Upper lobe of right lung (tissue), 1 donor: ENCODE data around the gene CALB2. TPM values are rescaled to one million over a fixed set of nuclear protein-coding genes. Genes with fewer than 3 reads are reported as not detected.

Experiments used
- ATAC-seq: fragments of 200-7000 bp; cut with Tn5 transposase; one replicate; pipeline ENCODE4 v1.9.1; 2020; ENCODE audit warnings: mild to moderate bottlenecking, moderate library complexity
- DNase-seq: peaks from one replicate; pipeline ENCODE4 v3.0.0-alpha.2; 2020
- H3K27ac ChIP-seq: fragments of 200-600 bp; one replicate; pipeline ENCODE4 v1.8.0; 2022
- H3K27me3 ChIP-seq: fragments of 200-600 bp; one replicate; pipeline ENCODE4 v1.8.0; 2022; ENCODE audit warnings: mild to moderate bottlenecking
- H3K36me3 ChIP-seq: fragments of 200-600 bp; one replicate; pipeline ENCODE4 v1.8.0; 2022
- H3K4me1 ChIP-seq: fragments of 200-600 bp; one replicate; pipeline ENCODE4 v1.8.0; 2022
- H3K4me3 ChIP-seq: fragments of 200-600 bp; one replicate; pipeline ENCODE4 v1.8.0; 2022; ENCODE audit warnings: mild to moderate bottlenecking
- H3K9me3 ChIP-seq: fragments of 200-600 bp; one replicate; pipeline ENCODE4 v1.8.0; 2022
- intact Hi-C: fragments of 100-400 bp; cut with DNase I; formaldehyde crosslinking; loops from one replicate; pipeline ENCODE4 v1.11.0; 2022
- total RNA-seq: library from RNA; stranded (reverse); fragmentation: NEBNext Ultra II Directional; extraction: Animal tissue kit (Norgen Biotek cat#: 25700); gene quantifications from one replicate; pipeline ENCODE4 v1.2.1, GENCODE V29; 2021
- TF ChIP-seq, protein P1 (sequence below): fragments of 200-600 bp; IDR thresholded peaks from one replicate; pipeline ENCODE4 v1.8.0; 2022; ENCODE audit warnings: antibody characterized with exemption
- donor health status: DM: no; HTN: yes; CAD: no; lungs with severe emphysema.

The CALB2 gene
- total RNA-seq, 1 donor from 2014 or later: 4.6 TPM

DNA sequence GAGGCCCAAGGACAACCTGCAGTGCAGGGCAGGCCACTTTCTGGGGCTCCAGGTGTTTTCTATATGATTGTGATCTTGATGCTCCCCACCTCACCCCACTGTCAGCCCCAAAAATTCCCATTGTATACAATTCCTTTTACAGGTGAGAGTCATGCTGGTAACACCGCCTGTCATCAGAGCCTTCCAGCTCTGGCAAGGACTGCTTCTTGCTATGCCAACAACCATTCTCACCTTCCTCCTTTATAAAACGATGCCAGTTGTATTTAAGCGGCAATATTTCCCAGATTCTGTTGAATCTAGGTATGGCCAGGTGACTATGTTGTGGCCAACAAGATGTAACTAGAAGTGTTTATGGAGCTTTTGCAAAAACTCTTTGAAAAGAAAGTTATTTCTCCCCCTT lies 30.4 kb upstream of the CALB2 start:
- ATAC-seq: no peak
- intact Hi-C loops: no loop called here

DNA sequence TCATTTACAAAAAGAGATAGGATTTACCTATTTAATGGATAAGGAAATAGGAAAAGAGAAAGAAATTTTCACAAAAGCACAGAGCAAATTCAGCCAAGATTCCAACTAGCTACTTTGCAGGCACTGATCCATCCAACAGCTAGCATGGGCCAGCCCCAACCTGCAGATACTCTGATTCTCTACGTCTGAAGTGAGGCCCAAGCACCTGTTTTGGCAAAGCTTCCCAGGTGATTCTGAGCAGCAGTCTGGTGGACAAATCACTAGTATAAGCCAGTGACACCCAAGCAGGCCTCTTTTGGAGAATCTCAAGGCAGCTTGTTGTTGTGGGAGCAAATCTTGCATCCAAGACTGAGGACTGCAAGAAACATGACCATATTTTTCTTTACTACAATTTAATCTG lies 20.9 kb upstream of the CALB2 start:
- no peak for DNase-seq
- Histone ChIP-seq H3K27me3 (peaks cover 5% of the 10 kb centered on the region), H3K27ac (no peak overlapping the region), H3K4me1 (no peaks in the 10 kb centered on the region), H3K9me3 (no peaks in the 10 kb centered on the region), H3K4me3 (no peak overlapping the region), H3K36me3 (no peaks in the 10 kb centered on the region)
- TF ChIP-seq, protein P1, sequence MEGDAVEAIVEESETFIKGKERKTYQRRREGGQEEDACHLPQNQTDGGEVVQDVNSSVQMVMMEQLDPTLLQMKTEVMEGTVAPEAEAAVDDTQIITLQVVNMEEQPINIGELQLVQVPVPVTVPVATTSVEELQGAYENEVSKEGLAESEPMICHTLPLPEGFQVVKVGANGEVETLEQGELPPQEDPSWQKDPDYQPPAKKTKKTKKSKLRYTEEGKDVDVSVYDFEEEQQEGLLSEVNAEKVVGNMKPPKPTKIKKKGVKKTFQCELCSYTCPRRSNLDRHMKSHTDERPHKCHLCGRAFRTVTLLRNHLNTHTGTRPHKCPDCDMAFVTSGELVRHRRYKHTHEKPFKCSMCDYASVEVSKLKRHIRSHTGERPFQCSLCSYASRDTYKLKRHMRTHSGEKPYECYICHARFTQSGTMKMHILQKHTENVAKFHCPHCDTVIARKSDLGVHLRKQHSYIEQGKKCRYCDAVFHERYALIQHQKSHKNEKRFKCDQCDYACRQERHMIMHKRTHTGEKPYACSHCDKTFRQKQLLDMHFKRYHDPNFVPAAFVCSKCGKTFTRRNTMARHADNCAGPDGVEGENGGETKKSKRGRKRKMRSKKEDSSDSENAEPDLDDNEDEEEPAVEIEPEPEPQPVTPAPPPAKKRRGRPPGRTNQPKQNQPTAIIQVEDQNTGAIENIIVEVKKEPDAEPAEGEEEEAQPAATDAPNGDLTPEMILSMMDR: no peak
- no peak for ATAC-seq
- intact Hi-C loops: no loop called here

More for the DNA sequence above, 30.4 kb upstream of the CALB2 start:
- TF ChIP-seq, protein P1: no peak
- H3K36me3 ChIP-seq: no peaks in the 10 kb centered on the region
- no peak for DNase-seq
- H3K27me3 ChIP-seq: no peaks in the 10 kb centered on the region
- H3K9me3 ChIP-seq: no peaks in the 10 kb centered on the region
- no peaks in the 10 kb centered on the region for H3K4me1 ChIP-seq
- H3K27ac ChIP-seq: no peak overlapping the region
- H3K4me3 ChIP-seq: no peak overlapping the region

DNA sequence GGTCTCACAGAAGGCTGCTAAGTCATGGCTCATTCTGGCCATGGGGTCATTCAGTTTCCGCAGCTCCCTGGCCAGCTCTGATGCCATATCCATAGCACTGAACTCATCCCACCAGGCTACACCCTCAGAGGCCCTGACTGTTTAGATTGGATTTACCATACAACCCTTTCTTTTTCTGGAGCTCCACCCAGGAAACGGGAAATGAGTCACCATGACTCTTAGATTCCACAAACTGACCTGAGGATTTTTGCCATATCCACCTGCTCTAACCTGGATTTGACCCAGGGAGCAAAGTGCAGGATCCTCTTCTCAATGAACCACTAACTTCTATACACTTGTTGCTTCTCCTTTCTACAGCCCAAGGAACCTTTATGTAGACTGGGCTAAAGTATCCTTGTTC lies 20.3 kb upstream of the CALB2 start:
- intact Hi-C loops: no loop called here
- peaks cover 5% of the 10 kb centered on the region for H3K27me3 ChIP-seq
- ATAC-seq (no peak), DNase-seq (no peak)
- H3K27ac ChIP-seq: no peak overlapping the region
- no peaks in the 10 kb centered on the region for H3K4me1 ChIP-seq
- no peaks in the 10 kb centered on the region for H3K9me3 ChIP-seq
- H3K36me3 ChIP-seq: no peaks in the 10 kb centered on the region
- TF ChIP-seq, protein P1: no peak
- H3K4me3 ChIP-seq: no peak overlapping the region

DNA sequence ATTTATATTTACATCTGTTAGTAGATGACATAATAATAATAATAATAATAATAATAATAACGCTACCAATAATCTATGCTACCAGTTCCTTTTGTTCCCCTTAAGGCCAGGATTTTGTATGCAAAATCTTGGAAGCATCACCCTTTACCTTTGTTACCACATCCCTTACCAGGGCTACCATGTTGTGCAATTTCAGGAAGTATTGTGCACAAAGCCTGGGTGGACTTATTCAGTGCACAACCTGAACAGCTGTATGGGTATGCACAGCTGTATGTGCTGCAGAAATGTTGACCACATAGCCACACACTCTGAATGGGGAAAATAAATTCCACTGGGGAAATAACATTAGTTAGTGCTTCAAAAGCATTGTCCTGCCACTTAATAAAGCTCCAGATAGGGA lies 19.9 kb upstream of the CALB2 start:
- Histone ChIP-seq H3K27ac (no peak overlapping the region), H3K27me3 (peaks cover 5% of the 10 kb centered on the region), H3K4me3 (no peak overlapping the region), H3K9me3 (no peaks in the 10 kb centered on the region), H3K4me1 (no peaks in the 10 kb centered on the region), H3K36me3 (no peaks in the 10 kb centered on the region)
- intact Hi-C loops: no loop called here
- DNase-seq (no peak), ATAC-seq (no peak)
- TF ChIP-seq, protein P1: no peak

DNA sequence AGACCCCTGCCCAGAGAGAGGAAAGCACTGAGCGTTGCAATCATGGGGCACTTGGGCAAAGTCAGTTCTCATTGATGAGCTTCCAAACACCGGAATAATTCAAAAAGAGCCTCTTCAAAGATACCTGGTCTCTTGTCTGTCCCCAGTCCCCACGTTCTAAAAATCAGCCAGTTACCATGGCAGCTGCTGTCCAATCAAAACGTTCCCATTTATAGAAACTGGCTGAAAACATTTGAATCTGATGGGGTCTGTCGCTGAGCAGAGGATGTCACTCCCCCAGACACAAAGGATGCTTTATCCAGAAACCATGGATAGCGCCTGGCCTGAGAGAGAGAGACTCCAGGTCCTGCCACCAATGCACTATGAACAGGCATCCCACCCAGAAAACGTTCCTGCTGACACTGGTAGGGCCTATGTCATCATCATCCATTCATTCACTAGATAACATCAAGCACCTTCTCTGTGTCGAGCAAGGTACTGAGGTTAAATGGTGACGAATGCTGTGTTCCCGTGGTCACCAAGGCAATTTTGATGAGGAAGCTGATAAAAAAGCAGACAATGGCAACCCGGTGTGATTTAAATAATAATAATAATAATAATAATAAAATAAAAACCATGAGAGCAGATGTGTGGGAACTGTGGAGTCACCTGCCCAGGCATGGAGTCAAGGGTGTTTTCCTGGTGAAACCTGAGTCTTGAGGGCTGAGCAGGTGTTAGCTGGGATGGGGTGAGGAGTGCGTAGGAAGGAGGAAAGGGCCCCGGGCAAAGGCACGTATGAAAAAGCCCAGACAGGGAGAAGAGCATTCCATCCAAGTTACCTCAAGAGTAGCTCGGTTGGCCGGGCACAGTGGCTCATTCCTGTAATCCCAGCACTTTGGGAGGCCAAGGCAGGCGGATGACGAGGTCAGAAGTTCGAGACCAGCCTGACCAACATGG lies 19.0 kb upstream of the CALB2 start:
- no peak for ATAC-seq
- intact Hi-C loops: no loop called here
- TF ChIP-seq, protein P1: no peak

More for the DNA sequence above, 19.0 kb upstream of the CALB2 start:
- H3K27ac ChIP-seq: no peak overlapping the region
- peaks cover 5% of the 10 kb centered on the region for H3K27me3 ChIP-seq
- no peaks in the 10 kb centered on the region for H3K36me3 ChIP-seq
- no peak for DNase-seq
- no peaks in the 10 kb centered on the region for H3K9me3 ChIP-seq
- no peak overlapping the region for H3K4me3 ChIP-seq
- H3K4me1 ChIP-seq: no peaks in the 10 kb centered on the region
